Pulmonary artery endothelial cell (primary cell): ENCODE data around the gene ANXA2. TPM values are rescaled to one million over a fixed set of nuclear protein-coding genes. Genes with fewer than 3 reads are reported as not detected.

Source experiments
- DNase-seq: peaks from one replicate; pipeline ENCODE4 v3.0.0-alpha.2; 2011; ENCODE audit warnings: low read depth, low spot score
- total RNA-seq: library from RNA; depleted of rRNA; stranded (reverse); fragments of >200 nt; gene quantifications from 2 replicates; pipeline ENCODE4 v1.2.3, GENCODE V29; 2014

The ANXA2 gene
- total RNA-seq, 1 donor from 2014 or later = 5,562 TPM

GRCh38 chr15:60370869-60371136, 27.0 kb downstream of the ANXA2 start:
- no peak for DNase-seq

- peak; percentile 99 for DNase-seq
Observed at GRCh38 chr15:60370105-60370868, 27.5 kb downstream of the ANXA2 start.

- DNase-seq = no peak
Observed at GRCh38 chr15:60369696-60370095, 28.1 kb downstream of the ANXA2 start.

- no peak for DNase-seq
Observed at GRCh38 chr15:60364612-60364924, 33.2 kb downstream of the ANXA2 start.

- DNase-seq = no peak
Observed at GRCh38 chr15:60363903-60364611, 33.7 kb downstream of the ANXA2 start.

GRCh38 chr15:60363087-60363549, 34.7 kb downstream of the ANXA2 start:
- DNase-seq = no peak

- no peak for DNase-seq
Observed at GRCh38 chr15:60362321-60363086, 35.3 kb downstream of the ANXA2 start.

- peak; percentile 37 for DNase-seq
Observed at GRCh38 chr15:60359738-60360137, 38.0 kb downstream of the ANXA2 start.

GRCh38 chr15:60358935-60359682, 38.7 kb downstream of the ANXA2 start:
- DNase-seq = no peak

GRCh38 chr15:60356832-60357231, 41.0 kb downstream of the ANXA2 start:
- DNase-seq = no peak

- DNase-seq = no peak
Observed at GRCh38 chr15:60355148-60355857, 42.5 kb downstream of the ANXA2 start.

- no peak for DNase-seq
Observed at GRCh38 chr15:60353245-60353920, 44.4 kb downstream of the ANXA2 start.

- no peak for DNase-seq
Observed at GRCh38 chr15:60352525-60352924, 45.3 kb downstream of the ANXA2 start.

GRCh38 chr15:60351066-60351465, 46.7 kb downstream of the ANXA2 start:
- no peak for DNase-seq

GRCh38 chr15:60350108-60350507, 47.7 kb downstream of the ANXA2 start:
- DNase-seq = no peak

GRCh38 chr15:60349589-60349988, 48.2 kb downstream of the ANXA2 start:
- no peak for DNase-seq

GRCh38 chr15:60347480-60348049, 50.2 kb downstream of the ANXA2 start:
- no peak for DNase-seq

GRCh38 chr15:60346653-60347052, 51.1 kb downstream of the ANXA2 start:
- no peak for DNase-seq

GRCh38 chr15:60346077-60346476, 51.7 kb downstream of the ANXA2 start:
- no peak for DNase-seq

- DNase-seq = no peak
Observed at GRCh38 chr15:60345598-60345997, 52.2 kb downstream of the ANXA2 start.
